Tibial nerve (tissue), 4 donors: Measurements from ENCODE around the gene PAGE3. TPM values are rescaled to one million over a fixed set of nuclear protein-coding genes. Genes with fewer than 3 reads are reported as not detected.

Experiments
- DNase-seq, 2 donors: peaks; one replicate each; pipeline ENCODE4 v3.0.0-alpha.2; 2019; ENCODE audit warnings: low spot score in 2 of 2
- H3K27ac ChIP-seq, 4 donors: fragments of 200-600 bp; sonication (generic) in 3 of 4; one replicate each; pipeline ENCODE4 v1.5.1; 2017 to 2019; ENCODE audit warnings: mild to moderate bottlenecking in 1 of 4
- H3K27me3 ChIP-seq, 2 donors: fragments of 200-600 bp; sonication (generic) in 1 of 2; one replicate each; pipeline versions ENCODE4 v1.5.1 to v1.6.0; 2017 to 2019
- H3K36me3 ChIP-seq, 3 donors: fragments of 200-600 bp; sonication (generic); one replicate each; pipeline ENCODE4 v1.5.1; 2018 to 2019
- H3K4me1 ChIP-seq, 4 donors: fragments of 200-600 bp; sonication (generic) in 3 of 4; one replicate each; pipeline ENCODE4 v1.5.1; 2017 to 2019
- H3K4me3 ChIP-seq, 4 donors: fragments of 200-600 bp; sonication (generic) in 3 of 4; one replicate each; pipeline ENCODE4 v1.5.1; 2017 to 2019; ENCODE audit warnings: mild to moderate bottlenecking in 1 of 4, moderate library complexity in 1 of 4
- H3K9me3 ChIP-seq, 4 donors: fragments of 200-600 bp; sonication (generic) in 3 of 4; one replicate each; pipeline ENCODE4 v1.5.1; 2017 to 2019
- CTCF ChIP-seq, 5 experiments: fragments of 200-600 bp in 3 of 5; fragments of 450-650 bp in 2 of 5; sonication (generic) in 3 of 5; IDR thresholded peaks; one replicate each; pipeline ENCODE4 v1.5.1; 2016 to 2019; ENCODE audit warnings: antibody characterized with exemption in 5 of 5, mild to moderate bottlenecking in 3 of 5, moderate library complexity in 2 of 5
- EP300 ChIP-seq, 2 donors: sonication (generic); formaldehyde crosslinking; IDR thresholded peaks; one replicate each; pipeline ENCODE4 v1.6.1; 2017; ENCODE audit warnings: antibody characterized with exemption in 2 of 2, mild to moderate bottlenecking in 1 of 2
- POLR2A ChIP-seq, 2 donors: fragments of 450-650 bp; IDR thresholded peaks; one replicate each; pipeline ENCODE4 v1.6.1; 2017; ENCODE audit warnings: antibody characterized with exemption in 2 of 2, mild to moderate bottlenecking in 2 of 2, moderate library complexity in 2 of 2
- WGBS, 2 donors: methylation state at CpG; one replicate each; pipeline ENCODE4 v1.1.5; 2018; 5-methylcytosine and 5-hydroxymethylcytosine counted together
- total RNA-seq, 4 donors: library from RNA; depleted of rRNA; stranded (reverse); fragments of >200 nt; gene quantifications; one replicate each; pipeline ENCODE4 v1.1.0, GENCODE V29; 2016

The PAGE3 gene
- not detected for total RNA-seq

- H3K4me3 ChIP-seq = no peak within 1 kb of the TSS
- H3K27ac ChIP-seq = no peak within 1 kb of the TSS
- H3K4me1 ChIP-seq = no peaks in the 10 kb centered on the region
- no peak for DNase-seq
- no peak for TF ChIP-seq CTCF (IDR thresholded peaks at IDR 0.05)
- no peak for TF ChIP-seq POLR2A (IDR thresholded peaks at IDR 0.05)
- no peak for TF ChIP-seq EP300 (IDR thresholded peaks at IDR 0.05)
- no peaks in the 10 kb centered on the region for H3K36me3 ChIP-seq
- WGBS, 2 donors = 81 to 92% methylated on average over 3 to 5 of the region's 5 CpGs
- H3K27me3 ChIP-seq = no peaks in the 10 kb centered on the region
- H3K9me3 ChIP-seq = peaks cover 0 to 4% (median 0%) of the 10 kb centered on the region in 4 donors
These were observed at the start of gene PAGE3 for GRCh38 chrX:55264816-55265215. Gene PAGE3 (minus strand): TSS chrX:55264916. CDS start chrX:55263903, 1,013 bp downstream.

GRCh38 chrX:55312655-55313054 is 47.9 kb upstream of the PAGE3 start:
- DNase-seq = no peak
- Histone ChIP-seq H3K27ac (no peak overlapping the region), H3K36me3 (no peaks in the 10 kb centered on the region), H3K9me3 (no peaks in the 10 kb centered on the region), H3K4me1 (no peaks in the 10 kb centered on the region), H3K27me3 (no peaks in the 10 kb centered on the region), H3K4me3 (no peak overlapping the region)
- TF ChIP-seq CTCF (IDR thresholded peaks at IDR 0.05) (no peak), EP300 (IDR thresholded peaks at IDR 0.05) (no peak), POLR2A (IDR thresholded peaks at IDR 0.05) (no peak)

- Histone ChIP-seq H3K4me3 (no peak overlapping the region), H3K9me3 (no peaks in the 10 kb centered on the region), H3K4me1 (no peaks in the 10 kb centered on the region), H3K27me3 (no peaks in the 10 kb centered on the region), H3K27ac (no peak overlapping the region), H3K36me3 (no peaks in the 10 kb centered on the region)
- TF ChIP-seq POLR2A (IDR thresholded peaks at IDR 0.05) (no peak), CTCF (IDR thresholded peaks at IDR 0.05) (no peak), EP300 (IDR thresholded peaks at IDR 0.05) (no peak)
- WGBS, 2 donors = 79 to 92% methylated on average over 3 of the region's 3 CpGs
- DNase-seq = no peak
These were observed 26.2 kb upstream of the PAGE3 start for GRCh38 chrX:55290963-55291362.

GRCh38 chrX:55279832-55280231 is 15.1 kb upstream of the PAGE3 start:
- Histone ChIP-seq H3K36me3 (no peaks in the 10 kb centered on the region), H3K27me3 (peaks cover 0 to 4% of the 10 kb centered on the region in 2 donors), H3K9me3 (no peaks in the 10 kb centered on the region), H3K4me3 (no peak overlapping the region), H3K4me1 (no peaks in the 10 kb centered on the region), H3K27ac (no peak overlapping the region)
- no peak for TF ChIP-seq POLR2A (IDR thresholded peaks at IDR 0.05)
- TF ChIP-seq CTCF (IDR thresholded peaks at IDR 0.05) = no peak
- no peak for TF ChIP-seq EP300 (IDR thresholded peaks at IDR 0.05)
- no peak for DNase-seq
- WGBS, 2 donors = 88 to 91% methylated on average over 10 of the region's 10 CpGs

GRCh38 chrX:55260806-55261205 is 3.9 kb downstream of the PAGE3 start:
- DNase-seq = no peak
- no peaks in the 10 kb centered on the region for H3K9me3 ChIP-seq
- WGBS, 2 donors = 48 to 51% methylated on average over 2 of the region's 2 CpGs
- TF ChIP-seq EP300 (IDR thresholded peaks at IDR 0.05) = no peak
- no peak for TF ChIP-seq CTCF (IDR thresholded peaks at IDR 0.05)
- no peak for TF ChIP-seq POLR2A (IDR thresholded peaks at IDR 0.05)
- no peak overlapping the region for H3K27ac ChIP-seq
- no peak overlapping the region for H3K4me3 ChIP-seq
- no peaks in the 10 kb centered on the region for H3K27me3 ChIP-seq
- H3K4me1 ChIP-seq = no peaks in the 10 kb centered on the region
- H3K36me3 ChIP-seq = no peaks in the 10 kb centered on the region
